ENCODE results near the gene MED25.

MED25 gene

GRCh38 chr19:49830766-49831165 lies 12.7 kb downstream of the MED25 start:
- DNase-seq (ENCODE audit: low read depth), result peak; percentile 77
- TF ChIP-seq MAX (IDR thresholded peaks at IDR 0.05; ENCODE audit: low read depth, low read length) (0 out of 2 replicates have a peak, but pooled peaks have one; percentile 31), POLR2A (IDR thresholded peaks at IDR 0.05; ENCODE audit: extremely low read depth, insufficient read length) (no peak)
- peak overlapping the region; percentile 25 for H3K4me3 ChIP-seq (ENCODE audit: low read depth, low read length)

- TF ChIP-seq POLR2A (IDR thresholded peaks at IDR 0.05; ENCODE audit: extremely low read depth, insufficient read length), result no peak
- TF ChIP-seq MAX (IDR thresholded peaks at IDR 0.05; ENCODE audit: low read depth, low read length), result no peak; the same call in 1 of the 2 replicates
- TF ChIP-seq, protein P1, sequence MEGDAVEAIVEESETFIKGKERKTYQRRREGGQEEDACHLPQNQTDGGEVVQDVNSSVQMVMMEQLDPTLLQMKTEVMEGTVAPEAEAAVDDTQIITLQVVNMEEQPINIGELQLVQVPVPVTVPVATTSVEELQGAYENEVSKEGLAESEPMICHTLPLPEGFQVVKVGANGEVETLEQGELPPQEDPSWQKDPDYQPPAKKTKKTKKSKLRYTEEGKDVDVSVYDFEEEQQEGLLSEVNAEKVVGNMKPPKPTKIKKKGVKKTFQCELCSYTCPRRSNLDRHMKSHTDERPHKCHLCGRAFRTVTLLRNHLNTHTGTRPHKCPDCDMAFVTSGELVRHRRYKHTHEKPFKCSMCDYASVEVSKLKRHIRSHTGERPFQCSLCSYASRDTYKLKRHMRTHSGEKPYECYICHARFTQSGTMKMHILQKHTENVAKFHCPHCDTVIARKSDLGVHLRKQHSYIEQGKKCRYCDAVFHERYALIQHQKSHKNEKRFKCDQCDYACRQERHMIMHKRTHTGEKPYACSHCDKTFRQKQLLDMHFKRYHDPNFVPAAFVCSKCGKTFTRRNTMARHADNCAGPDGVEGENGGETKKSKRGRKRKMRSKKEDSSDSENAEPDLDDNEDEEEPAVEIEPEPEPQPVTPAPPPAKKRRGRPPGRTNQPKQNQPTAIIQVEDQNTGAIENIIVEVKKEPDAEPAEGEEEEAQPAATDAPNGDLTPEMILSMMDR (IDR thresholded peaks at IDR 0.05; ENCODE audit: low read depth, low read length), result no peak
- no peak for TF ChIP-seq MYC (IDR thresholded peaks at IDR 0.05; ENCODE audit: low read depth, low read length)
- peak overlapping the region; percentile 52 for H3K4me3 ChIP-seq (ENCODE audit: low read depth, low read length)
- peak; percentile 85 for DNase-seq (ENCODE audit: low read depth)
Observed at GRCh38 chr19:49831592-49831991, 13.5 kb downstream of the MED25 start.

- peak; percentile 93 for DNase-seq (ENCODE audit: low read depth)
- peak overlapping the region; percentile 52 for H3K4me3 ChIP-seq (ENCODE audit: low read depth, low read length)
- TF ChIP-seq MYC (IDR thresholded peaks at IDR 0.05; ENCODE audit: low read depth, low read length), result peak; percentile 93
- TF ChIP-seq POLR2A (IDR thresholded peaks at IDR 0.05; ENCODE audit: extremely low read depth, insufficient read length), result no peak
- TF ChIP-seq MAX (IDR thresholded peaks at IDR 0.05; ENCODE audit: low read depth, low read length), result peak; percentile 88
Observed at GRCh38 chr19:49832556-49832955, 14.5 kb downstream of the MED25 start.

DNA sequence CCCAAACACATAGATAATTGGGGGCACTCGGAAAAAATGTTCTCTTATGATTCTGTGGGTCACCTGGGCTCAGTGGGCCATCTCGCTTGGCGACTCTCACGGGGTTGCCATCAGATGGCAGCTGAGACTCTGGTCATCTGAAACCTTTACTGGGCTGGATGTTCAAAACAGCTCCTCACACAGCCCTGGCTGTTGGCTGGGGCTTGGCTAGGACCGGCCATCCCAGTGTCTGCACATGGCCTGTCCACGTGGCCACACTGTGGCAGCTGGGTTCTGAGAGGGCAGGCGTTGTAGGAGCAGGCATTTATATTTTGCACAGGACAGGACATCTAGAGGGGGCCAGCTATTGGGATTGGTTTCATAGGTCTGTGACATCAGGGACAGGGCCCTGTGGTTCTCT lies 15.5 kb downstream of the MED25 start:
- DNase-seq (ENCODE audit: low read depth), result no peak
- peak overlapping the region; percentile 14 for H3K4me3 ChIP-seq (ENCODE audit: low read depth, low read length)
- TF ChIP-seq MAX (IDR thresholded peaks at IDR 0.05; ENCODE audit: low read depth, low read length) (no peak), POLR2A (IDR thresholded peaks at IDR 0.05; ENCODE audit: extremely low read depth, insufficient read length) (no peak)

GRCh38 chr19:49835562-49835961 lies 17.5 kb downstream of the MED25 start:
- TF ChIP-seq, protein P1 (IDR thresholded peaks at IDR 0.05; ENCODE audit: low read depth, low read length), result no peak
- TF ChIP-seq POLR2A (IDR thresholded peaks at IDR 0.05; ENCODE audit: extremely low read depth, insufficient read length) (no peak), MYC (IDR thresholded peaks at IDR 0.05; ENCODE audit: low read depth, low read length) (no peak), MAX (IDR thresholded peaks at IDR 0.05; ENCODE audit: low read depth, low read length) (no peak)
- no peak for DNase-seq (ENCODE audit: low read depth)
- no peak overlapping the region for H3K4me3 ChIP-seq (ENCODE audit: low read depth, low read length)

DNA sequence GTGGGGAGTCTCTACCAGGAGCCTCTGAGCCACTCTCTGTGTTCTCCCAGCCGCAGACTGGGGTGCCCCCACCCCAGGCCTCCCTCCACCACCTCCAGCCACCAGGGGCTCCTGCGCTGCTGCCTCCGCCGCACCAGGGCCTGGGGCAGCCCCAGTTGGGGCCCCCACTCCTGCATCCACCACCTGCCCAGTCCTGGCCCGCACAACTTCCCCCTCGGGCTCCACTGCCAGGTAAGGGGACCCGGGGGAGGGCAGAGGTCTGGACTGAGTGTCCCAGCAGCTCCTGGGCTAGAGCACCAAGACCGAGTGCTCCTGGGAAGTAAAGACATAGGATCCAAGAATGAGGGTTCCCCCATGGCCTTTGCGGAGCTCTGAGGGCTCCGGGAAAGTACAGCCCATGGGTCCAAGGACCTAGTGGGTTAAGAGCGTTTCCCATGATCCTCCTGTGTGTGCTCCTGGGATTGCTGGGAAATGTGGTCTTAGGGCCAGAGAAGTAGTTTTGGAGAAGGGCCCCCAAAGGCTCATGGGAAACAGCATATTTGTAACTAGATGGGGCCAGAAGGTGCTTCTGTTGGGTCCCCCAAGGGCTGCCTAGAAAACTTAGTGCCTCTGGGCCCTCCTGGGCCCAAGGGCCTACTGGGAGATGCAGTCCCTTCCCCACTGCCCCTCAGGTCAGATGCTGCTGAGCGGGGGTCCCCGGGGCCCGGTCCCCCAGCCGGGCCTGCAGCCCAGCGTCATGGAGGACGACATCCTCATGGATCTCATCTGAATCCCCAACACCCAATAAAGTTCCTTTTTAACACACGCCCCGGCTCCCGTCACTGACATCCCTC lies 18.3 kb downstream of the MED25 start:
- TF ChIP-seq MYC (IDR thresholded peaks at IDR 0.05; ENCODE audit: low read depth, low read length), result no peak
- no peak for TF ChIP-seq MAX (IDR thresholded peaks at IDR 0.05; ENCODE audit: low read depth, low read length)
- TF ChIP-seq POLR2A (IDR thresholded peaks at IDR 0.05; ENCODE audit: extremely low read depth, insufficient read length), result no peak
- TF ChIP-seq, protein P1 (IDR thresholded peaks at IDR 0.05; ENCODE audit: low read depth, low read length), result no peak
- peak; percentile 28 for DNase-seq (ENCODE audit: low read depth)
- no peak overlapping the region for H3K4me3 ChIP-seq (ENCODE audit: low read depth, low read length)

DNA sequence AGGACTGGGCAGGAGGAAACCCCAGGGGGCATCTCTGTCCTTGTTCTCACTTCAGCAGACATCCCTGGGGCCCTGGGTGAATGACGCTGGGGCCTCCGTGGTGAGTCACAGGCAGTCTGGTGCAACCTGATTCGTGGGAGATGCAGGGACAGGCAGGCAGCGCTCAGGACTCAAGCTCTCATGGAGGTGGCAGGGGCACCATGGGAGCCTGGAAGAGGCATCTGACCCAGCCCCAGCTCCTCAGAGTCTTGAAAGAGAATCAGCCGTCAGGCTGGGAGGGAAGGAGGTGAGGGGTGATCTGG lies 18.9 kb downstream of the MED25 start:
- TF ChIP-seq MAX (IDR thresholded peaks at IDR 0.05; ENCODE audit: low read depth, low read length) (no peak), MYC (IDR thresholded peaks at IDR 0.05; ENCODE audit: low read depth, low read length) (no peak), POLR2A (IDR thresholded peaks at IDR 0.05; ENCODE audit: extremely low read depth, insufficient read length) (no peak)
- TF ChIP-seq, protein P1 (IDR thresholded peaks at IDR 0.05; ENCODE audit: low read depth, low read length), result no peak
- H3K4me3 ChIP-seq (ENCODE audit: low read depth, low read length), result no peak overlapping the region
- DNase-seq (ENCODE audit: low read depth), result peak; percentile 85
